NCI-H1694 (cell line): ENCODE data around the gene SPOP.

ENCODE experiments used
- DNase-seq: peaks from one replicate; lab custom pipeline; 2025; lab: John Stamatoyannopoulos, UW

The SPOP gene

DNA sequence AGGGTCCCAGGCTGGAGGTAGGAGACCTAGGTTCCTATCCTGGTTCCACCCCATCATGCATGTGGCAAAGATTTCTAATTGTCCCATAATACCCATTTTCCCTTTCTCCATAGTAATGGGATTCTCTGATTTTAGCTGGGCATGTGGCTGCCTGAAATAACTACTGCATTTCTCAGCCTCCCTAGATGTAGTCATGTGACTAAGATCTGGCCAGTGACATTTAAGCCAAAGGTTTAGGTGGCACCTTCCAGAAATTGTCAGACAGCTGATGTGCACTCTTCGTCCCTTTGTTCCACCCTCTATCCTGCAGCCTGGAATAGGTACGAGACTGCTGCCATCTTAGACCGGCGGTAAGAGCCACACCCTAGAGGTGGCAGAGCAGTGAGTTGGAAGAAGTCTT is 94.0 kb downstream of the SPOP start:
- DNase-seq: no peak

DNA sequence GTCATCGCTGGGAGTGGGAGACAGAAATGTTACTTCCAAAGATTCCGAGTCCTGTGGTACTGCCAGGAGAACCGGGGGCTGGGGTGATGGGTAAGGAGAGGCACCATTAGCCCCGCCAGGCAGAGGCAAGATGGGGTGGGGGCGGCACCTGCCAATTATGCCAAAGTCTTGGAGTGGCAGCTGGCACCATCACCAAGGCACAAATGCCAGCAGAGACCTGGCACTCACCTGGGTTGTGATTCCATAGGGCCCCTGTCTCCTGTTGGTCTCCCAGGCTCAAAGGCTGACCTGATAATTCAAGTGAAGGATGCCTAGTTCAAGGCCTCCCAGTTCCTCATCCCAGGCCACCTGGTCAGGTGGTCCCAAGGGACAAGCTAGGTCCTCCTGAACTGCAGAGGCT is 94.7 kb downstream of the SPOP start:
- no peak for DNase-seq

DNA sequence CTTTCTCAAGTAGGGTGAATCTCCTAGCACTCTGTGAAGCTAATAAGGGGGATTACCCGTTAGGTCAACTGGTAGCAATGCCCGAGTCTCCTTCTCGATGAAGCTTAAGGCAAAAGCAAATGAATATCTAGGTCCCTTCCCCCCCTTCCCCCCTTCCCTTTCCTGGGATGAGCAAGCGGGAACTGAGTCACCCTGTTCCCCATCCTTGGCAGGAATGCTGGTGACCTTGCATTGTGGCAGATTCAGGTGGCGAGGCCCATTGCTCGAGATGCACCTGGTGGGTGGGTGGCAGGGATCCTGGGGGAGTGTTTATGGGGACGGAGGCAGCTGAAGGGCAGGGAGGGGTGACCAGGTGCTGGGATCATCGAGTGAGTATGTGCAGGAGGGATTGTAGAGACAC is 95.1 kb downstream of the SPOP start:
- DNase-seq: no peak

DNA sequence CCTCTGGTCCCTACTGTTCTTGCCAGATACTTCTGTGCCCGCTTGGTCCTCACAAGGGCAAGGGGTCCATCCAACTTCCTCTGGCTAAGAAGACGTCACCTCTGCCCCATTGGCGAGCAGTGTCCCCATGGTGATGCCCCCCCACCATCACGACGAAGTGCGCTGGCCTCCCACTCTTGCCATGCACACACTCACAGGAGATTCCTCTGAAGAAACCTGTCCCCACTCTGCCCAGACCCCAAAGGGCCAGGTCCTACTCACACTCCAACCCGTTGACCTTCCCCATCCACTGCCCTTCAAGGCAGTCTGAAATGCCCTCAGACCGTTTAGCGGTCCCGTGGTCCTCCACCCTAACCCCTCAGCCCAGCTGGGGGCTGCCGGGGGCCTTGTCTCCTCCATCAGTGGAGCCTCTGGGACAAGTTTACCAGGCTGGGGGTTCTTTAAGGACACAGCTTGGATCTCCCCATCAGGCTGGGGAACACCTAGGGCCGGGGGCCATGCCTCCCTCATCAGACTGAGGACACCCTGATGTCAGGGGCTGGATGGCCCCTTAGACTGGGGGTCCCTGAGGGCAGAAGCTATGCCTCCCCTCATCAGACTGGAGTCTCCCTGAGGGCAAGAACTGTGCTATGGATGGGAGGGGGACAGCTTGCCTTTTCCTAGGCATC is 95.7 kb downstream of the SPOP start:
- DNase-seq: no peak

DNA sequence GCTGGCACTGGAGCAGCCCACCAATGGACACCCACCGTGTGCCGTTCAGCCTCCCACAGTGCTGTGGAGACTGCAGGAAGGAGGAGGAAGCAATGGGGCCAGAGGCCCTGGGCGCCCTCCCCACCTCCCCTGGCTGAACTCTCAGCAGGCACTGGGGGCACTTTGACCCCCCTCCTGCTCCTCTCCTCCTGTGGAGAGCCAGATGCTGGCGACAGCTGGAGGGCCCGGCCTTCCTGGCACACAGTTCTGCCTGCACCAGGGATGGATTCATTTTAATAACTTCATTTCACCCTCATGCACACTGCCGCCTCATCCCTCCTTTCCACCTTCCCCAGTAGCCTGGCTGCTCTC is 96.3 kb downstream of the SPOP start:
- peak; percentile 88 for DNase-seq

DNA sequence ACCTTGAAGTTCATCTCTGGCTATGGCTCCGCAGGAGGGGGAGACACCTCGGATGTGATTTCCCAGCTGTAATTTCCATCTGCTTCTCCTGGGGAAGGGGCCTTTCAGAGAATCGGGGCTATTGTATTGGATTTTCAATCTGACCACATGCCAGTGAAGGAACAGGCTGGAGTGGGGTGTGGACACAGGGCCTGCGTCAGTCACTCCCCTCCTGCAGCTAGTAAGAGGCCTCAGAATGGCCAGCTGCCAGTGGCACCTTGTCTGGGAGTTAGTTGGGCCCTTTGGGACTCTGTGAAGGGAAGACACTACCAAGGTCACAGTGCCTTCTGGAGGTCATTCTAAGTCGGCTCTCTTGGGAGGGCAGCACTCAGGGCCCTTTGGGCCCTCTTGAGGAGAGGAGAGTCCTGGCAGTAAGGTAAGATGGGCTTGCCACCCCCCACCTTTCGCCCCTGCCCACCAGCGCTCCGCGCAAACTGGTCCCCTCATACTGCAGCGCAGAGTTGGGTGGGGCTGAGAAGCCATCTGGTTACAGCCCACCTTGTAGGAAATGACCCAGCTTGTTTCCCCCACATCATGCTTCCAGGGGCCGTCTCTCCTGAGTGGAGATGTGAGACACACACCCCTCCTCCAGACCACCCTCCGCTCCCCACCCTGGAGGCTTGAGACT is 96.8 kb downstream of the SPOP start:
- DNase-seq: no peak

DNA sequence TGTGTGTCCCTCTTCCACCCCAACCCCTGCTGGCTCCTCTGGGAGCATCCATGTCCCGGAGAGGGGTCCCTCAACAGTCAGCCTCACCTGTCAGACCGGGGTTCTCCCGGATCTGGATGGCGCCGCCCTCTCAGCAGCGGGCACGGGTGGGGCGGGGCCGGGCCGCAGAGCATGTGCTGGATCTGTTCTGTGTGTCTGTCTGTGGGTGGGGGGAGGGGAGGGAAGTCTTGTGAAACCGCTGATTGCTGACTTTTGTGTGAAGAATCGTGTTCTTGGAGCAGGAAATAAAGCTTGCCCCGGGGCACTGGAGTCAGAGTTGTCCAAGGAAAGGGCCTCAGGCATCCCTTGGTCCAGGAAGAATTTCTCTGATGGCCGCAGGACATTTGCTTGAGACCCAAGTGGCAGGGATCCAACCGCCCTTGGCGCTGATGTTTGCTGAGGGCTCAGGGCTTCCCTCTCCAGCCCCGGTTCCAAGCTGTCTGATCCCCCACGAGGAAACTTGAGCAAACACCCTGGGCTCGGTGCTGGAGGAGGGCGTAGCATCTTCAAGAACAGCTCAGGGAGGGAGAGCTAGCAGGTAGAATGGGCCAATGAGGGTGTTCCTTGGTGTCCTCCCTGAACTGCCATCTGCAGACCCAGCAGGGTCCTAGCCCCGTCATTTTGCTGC is 97.7 kb downstream of the SPOP start:
- no peak for DNase-seq

DNA sequence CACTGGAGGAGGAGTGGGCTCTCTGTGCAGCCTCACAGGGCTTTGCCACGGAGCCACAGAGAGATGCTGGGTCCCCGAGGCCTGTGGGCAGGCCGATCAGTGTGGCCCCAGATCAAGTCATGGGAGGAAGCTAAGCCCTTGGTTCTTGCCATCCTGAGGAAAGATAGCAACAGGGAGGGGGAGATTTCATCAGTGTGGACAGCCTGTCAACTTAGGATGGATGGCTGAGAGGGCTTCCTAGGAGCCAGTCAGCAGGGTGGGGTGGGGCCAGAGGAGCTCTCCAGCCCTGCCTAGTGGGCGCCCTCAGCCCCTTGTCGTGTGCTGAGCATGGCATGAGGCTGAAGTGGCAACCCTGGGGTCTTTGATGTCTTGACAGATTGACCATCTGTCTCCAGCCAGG is 98.4 kb downstream of the SPOP start:
- DNase-seq: no peak

DNA sequence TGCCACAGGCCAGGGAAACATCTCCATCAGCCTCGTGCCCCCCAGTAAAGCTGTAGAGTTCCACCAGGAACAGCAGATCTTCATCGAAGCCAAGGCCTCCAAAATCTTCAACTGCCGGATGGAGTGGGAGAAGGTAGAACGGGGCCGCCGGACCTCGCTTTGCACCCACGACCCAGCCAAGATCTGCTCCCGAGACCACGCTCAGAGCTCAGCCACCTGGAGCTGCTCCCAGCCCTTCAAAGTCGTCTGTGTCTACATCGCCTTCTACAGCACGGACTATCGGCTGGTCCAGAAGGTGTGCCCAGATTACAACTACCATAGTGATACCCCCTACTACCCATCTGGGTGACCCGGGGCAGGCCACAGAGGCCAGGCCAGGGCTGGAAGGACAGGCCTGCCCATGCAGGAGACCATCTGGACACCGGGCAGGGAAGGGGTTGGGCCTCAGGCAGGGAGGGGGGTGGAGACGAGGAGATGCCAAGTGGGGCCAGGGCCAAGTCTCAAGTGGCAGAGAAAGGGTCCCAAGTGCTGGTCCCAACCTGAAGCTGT is 98.9 kb downstream of the SPOP start:
- no peak for DNase-seq

DNA sequence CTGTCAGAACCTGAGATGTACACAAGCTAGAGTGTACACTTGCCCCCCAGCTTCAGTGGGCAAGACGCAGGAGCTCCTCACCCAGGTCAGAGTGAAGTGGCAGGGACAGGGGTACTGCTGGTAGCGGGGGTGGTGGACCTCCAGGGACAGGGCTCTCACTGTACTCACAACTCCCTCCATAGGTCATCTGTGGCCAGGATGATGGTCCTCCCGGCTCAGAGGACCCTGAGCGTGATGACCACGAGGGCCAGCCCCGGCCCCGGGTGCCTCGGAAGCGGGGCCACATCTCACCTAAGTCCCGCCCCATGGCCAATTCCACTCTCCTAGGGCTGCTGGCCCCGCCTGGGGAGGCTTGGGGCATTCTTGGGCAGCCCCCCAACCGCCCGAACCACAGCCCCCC is 99.5 kb downstream of the SPOP start:
- DNase-seq: no peak

DNA sequence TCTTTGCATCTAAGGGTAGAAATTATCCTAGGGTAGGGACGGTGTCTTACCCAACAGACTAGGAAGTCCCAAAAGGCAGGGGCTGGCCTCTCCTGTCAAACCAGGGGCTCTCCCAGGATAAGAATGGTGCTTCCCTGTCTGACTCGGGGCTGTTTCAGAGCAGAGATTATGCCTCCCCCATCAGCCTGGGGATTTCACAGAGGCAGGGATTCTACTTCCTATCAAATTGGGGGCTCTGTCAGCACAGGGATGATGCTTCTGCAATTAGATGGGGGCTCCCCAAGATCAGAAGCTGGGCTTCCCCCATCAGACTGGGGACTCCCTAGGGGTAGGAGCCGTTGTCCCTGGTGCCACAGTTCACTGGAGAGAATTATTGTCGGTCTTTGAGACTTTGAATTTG is 99.9 kb downstream of the SPOP start:
- no peak for DNase-seq

DNA sequence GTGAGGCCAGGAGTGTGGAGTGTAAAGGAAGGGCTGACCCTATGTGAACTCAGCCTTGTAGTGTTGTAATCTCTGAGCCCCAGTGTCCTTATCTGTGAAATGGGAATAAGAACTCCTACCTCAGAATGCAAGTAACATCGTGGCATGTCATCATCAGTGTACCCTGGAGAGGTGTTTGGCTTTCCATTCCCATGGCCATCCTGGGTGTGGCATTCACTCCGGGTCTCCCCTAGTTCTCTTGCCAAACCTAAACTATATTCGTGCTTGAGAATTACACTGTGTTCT is 100.3 kb downstream of the SPOP start:
- no peak for DNase-seq

DNA sequence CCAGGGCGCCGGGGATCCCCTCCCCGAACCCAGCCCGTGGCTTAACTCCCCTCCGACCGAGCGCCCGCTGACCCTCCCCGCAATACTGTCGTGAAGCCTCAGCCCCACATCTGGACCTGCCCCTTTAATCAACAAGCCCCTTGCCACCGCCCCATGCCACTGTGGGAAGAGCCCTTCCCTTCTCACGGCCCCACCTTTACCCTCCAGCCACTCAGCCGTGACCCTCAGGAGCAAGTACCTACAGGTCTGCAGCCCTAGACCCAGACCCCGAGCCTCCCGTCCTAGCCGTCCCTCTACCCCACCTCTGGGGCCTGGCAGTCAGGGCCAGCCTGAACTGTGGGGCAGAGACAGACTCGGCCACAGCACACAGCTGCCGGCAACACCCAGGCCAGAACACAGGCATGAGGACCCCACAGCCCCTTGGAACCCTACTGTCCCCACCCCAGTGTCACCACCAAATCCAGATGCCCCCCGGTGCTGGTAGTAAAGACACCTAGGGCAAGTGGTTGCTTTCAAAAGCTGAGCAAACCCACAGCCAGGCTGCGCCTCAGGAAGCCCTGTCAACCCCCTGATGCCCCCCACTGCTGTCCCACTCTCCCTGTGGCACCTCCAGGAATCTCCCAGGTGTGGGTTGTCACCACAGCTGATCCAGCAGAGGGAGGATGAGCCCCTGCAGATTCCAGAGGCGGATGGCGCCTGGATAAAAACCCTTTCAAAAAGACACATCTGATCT is 100.8 kb downstream of the SPOP start:
- DNase-seq: no peak

DNA sequence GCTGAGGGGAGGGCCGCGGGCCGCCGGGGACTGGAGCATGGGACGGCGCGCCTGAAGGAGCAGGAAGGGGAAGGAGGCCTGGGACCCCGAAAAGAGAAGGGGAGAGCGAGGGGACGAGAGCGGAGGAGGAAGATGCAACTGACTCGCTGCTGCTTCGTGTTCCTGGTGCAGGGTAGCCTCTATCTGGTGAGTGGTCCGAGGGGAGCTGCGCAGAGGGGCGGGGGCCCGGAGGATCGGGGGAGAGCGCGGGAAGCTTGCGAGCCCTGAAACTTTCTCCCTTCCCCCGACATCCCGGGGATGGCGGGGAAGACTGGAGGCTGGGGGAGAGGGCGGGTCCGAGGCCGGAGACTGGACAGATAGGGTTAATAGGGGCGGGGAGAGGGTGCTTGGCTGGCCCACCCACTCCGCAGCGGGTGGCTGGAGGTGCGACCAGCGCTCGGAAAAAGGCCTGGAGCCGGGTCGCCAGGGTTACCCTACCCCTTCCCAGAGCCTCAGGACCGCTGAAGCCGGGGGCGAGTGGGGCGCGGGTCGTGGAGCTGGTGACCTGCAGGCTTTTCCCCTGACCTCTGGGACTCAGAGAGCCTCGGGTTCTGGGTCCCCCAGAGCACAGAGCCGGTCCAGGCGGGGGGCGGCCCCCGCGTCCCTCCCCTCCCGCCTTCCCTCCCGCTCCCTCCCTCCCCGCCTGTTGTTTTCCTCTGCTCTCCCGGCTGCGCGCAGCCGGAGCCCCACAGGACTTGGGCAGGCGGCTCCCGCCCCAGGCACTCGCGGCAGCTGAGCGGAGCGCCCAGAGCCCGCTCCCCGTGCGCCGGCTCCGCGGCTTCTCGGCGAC is 101.6 kb downstream of the SPOP start:
- peak; percentile 27 for DNase-seq

DNA sequence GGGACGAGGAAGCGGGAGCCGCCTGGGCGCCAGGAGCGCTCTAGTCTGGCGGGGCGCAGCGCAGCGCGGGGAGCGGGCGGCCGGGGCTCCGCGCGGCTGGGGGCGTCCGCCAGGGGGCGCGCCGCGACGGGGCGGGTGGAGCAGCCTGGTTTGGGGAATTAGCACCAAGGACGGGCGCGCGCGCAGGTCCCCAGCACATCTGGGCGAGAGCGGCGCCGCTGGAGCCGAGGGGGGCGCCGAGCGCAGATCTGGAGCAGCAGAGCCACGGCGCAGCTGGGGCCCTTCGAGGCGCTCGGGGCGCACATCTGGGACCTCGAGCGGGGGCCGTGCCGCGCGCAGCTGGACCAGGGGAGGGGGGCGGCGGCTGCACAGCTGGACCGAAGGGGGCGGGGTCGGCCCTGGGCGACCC is 102.2 kb downstream of the SPOP start, which contains the start of gene NXPH3:
Gene NXPH3, plus strand, starts transcription at position 193 of the 409 bp plus-strand sequence. CDS start 349 bp downstream, outside the sequence.
- peak; percentile 61 for DNase-seq

DNA sequence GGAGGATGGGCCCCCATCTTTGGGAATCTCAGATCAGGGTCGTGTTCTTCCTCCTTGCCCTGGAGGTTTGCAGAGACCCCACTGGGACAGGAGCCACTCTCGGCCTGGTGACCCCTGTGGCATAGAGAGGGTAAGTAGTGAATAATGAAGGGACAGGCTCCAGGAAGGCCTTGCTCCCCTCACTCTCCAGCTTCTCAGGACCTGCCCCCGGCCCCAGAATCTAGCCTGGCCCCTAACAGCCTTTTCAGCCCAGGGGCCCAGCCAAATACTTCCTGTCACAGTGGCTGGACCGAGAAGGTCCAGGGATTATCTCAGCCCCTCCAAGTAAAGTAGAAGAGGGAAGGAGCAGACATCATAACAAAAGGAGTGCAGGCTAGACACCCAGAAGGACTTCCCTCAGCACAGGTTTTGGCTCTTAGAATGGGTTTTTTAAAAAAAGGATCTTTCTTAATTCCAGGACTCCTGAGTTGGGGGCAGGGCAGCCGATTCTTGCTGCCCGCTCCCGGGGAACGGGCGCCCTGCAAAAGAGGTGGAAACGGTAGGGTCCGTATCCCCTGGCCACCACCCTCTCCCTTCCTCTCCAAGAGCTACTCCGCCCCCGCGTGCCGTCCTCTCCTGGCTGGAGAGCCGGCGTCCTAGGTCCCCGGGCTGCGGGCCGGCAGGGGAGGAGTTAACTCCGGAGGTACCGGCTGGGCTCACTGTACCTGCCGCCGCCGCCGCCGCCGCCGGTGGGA is 102.8 kb downstream of the SPOP start:
- no peak for DNase-seq

DNA sequence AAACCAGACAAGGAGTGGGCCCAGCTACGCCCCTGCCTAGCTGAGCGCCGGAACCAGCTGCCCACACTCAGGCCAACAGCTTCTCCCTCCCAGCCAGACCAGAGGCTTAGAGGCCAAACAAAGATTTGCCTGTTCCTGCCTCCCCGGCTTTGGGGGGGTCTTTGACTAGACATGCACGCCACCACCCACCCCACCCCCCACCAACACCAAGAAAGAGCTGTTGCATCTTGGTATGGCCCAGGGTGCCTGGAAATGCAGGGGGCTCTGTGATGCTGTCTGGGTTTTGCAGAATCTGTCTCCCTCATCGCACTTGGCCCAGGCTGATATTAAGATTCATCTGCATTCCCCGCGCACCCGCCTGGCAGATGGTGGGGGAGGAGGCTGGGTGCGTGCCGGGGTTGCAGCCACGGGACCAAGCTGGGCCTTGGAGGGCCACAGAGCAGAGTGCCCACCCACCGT is 103.5 kb downstream of the SPOP start:
- DNase-seq: peak; percentile 52

DNA sequence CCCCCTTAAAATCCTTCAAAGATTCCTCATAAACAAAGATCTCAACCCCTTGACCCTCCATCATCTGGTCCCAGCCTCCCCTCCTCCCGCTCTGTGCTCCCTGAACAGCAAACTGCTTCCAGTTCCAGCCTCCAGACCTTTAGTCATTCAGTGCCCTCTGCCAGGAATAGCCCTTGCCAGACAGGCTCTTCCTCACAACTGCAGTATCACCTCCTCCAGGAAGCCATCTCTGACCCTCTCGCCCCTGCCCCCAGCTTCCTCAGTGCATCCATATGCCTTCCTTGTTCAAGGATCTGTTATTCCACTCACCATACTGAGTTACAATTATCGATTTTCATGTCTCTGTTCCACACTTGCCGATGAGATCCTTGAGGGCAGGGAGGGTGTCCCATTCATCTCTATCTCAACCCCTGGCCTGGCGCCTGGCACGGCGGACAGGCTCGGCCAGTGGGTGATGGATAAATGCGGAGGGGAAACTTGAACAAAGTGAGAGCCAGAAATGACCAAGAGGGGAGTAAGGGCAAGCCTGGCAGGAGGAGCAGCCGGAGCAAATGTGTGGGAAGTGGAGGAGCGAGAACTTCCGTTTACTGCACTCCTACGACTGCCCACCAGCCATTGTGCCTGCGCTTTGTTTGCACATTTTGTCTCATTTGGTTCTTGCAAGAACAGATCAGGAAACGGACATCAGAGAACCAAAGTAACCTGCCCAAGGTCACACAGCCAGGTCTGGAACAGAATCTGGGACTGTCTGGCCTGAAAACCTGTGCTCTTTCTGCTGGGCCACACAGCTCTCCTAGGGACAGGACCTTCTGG is 104.2 kb downstream of the SPOP start:
- no peak for DNase-seq

DNA sequence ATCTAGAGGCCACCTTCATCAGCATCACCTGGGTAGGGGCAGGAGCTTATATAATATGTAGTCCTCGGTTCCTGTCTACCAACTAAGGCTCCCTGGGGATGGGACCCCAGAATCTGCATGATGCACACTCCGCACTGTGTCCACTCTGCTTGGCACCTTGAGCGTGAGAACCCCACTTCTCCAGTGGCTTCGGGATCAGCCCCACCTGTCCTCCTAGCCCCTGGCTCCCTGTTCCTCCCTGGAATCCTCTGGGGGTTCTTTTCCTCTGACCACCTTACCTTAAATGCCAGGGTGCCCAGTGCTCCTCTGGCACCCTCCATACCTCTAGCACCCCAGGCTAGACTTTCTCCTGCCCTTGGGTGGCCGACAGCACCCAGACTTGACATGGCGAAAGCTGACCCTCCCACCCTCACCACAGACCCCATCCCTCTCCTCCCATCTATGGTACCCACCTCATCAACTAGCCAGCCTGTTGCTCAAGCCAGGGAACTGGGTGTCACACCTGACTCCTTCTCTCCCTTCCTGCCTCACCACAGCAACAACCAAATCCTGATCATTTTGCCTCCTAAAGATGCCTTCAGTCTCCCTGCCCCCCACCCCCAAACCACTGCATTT is 105.0 kb downstream of the SPOP start:
- DNase-seq: no peak

DNA sequence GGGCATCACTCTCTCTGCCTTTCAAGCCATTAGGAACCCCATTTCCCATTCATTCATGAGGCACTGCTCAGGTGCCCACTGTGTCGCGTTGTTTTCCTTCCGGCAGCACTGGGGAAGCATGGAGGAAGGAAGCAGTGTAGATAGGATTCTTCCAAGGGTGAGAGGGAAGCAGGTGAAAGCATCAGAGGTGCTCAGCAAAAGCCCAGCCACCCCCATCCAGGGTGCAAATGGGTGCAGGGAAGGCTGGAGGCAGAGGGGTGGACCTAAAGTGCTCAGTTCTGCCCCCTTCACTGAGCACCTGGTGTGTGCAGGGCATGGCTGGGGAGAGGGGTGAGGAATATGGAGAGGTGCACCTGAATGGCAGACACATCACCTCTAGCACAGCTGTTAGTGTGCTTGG is 105.7 kb downstream of the SPOP start:
- DNase-seq: no peak
